DMS153 (cell line): ENCODE results near the gene TACC2.
A peak's percentile ranks its signal among the peaks of the same experiment; 100 is the strongest.
"Not testable (repeated sequence)": the region's sequence is repeated elsewhere in the genome, so short reads cannot be mapped to it uniquely, and the experiment has no call there.

ENCODE experiments used
- DNase-seq: peaks from one replicate; lab custom pipeline; 2025; lab: John Stamatoyannopoulos, UW

TACC2 gene

DNA sequence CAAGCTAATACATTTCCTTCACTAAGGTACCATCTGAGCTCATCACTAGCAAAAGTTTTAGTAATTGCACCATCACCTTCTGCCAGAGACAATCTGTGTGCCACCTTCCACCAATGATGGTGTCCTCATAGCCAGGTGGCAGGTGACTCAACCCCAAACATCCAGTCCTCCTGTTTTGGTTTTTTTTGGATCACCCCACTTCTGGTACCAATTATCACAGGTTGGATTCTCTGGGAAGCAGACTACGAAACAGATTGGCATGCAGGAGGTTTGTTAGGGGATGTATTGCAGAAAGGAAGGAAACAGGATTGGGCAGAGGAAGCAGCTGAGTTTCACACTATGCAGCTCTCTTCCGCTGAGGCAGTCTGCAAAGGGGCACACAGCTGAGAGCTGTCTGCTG, 4.5 kb upstream of the TACC2 start:
- no peak for DNase-seq

DNA sequence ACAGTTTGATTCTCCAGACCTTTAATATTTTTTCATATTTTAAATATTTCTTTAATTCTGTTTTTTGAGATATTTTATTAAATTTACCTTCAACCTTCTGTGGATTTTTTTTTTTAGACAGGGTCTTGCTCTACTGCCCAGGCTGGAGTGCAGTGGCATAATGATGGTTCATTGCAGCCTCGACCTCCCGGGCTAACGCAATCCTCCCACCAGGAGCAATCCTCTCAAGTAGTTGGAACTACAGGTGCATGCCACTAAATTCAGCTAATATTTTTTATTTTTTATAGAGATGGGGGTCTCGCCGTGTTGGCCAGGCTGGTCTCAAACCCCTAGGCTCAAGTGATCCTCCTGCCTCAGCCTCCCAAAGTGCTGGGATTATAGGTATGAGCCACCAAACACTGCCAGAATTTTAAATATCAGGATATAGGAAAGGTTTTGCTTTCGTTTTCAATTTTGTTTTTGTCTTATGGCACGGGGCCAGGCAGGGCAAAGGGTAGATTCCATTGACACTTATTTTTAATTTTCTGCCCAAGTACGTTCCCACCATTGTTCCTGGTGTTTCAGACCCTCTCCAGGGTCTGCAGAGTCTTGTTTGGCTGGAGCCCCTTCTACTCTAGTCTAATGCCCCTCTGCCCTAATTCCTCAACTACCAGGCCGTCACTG, 1.2 kb downstream of the TACC2 start:
- DNase-seq = no peak

DNA sequence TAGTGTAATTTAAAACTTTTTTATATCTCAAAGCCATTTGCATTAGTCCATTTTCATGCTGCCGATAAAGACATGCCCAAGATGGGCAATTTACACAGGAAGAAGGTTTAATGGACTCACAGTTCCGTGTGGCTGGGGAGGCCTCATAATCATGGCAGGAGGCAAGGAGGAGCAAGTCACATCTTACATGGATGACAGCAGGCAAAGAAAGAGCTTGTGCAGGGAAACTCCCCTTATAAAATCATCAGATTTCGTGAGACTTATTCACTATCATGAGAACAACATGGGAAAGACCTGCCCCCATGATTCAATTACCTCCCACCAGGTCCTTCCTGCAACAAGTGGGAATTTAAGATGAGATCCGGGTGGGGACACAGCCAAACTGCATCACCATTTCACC, 2.8 kb downstream of the TACC2 start:
- not testable (repeated sequence) for DNase-seq

DNA sequence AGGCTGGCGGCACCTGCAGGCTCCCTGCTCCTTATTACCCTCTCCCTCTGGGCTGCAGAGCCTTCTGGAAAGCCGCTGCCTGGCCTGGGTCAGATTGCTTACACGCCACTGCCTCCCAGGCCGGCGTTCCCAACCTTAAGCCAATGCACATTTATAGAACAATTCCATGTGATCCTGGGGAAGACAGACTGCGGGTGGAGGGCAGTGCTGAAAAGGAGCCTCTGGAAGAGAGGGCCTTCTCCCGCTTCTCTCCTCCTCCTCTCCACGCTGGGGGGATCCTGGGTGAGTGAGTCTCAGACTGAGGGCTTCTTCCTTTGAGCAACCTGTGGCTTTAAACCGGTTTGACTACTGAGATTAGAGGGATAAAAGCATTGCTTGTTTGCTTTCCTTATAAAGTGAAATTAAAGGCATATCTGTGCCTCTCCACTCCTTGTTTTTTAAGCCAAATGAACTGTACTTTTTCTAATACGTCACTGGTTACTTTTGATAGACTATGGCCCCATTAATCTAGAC, 5.5 kb downstream of the TACC2 start:
- peak; percentile 41 for DNase-seq

DNA sequence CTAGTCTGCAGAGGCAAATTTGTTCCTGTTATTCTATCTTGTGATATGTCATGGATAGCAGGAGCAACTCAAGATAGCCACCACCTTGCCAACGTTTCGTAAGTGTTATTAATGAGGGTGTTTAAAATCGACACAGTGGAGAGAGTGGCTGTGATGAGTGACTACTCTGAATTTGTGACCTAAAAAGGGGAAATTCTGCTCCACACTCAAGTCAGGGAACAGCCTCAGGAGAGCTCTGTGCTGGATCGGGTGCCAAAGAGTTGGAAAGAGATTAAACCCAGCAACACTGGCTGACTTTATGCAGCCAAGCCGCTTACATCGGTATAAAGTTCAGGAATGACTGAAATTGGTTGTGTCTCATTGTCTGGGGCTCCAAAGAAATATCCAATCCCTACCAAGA, 9.5 kb downstream of the TACC2 start:
- DNase-seq = no peak

DNA sequence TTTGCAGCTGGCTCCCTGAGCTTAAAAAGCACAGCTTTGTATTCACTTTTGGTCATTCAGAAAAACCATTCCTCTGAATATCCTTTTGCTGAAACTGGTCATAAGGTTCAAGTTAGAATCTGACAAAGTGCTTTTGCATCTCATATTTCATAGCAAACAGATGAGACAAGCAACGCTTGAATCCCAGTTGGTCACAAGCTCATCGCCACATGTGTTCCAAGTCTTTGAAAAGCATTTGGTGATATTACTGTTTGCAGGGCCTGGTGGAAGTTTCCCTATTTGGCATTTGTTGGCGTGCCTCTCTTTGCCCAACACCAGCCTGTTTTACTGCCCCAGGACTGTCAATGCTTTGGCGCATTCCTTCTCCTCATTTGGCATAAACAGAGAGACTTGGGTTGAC, 10.3 kb downstream of the TACC2 start:
- DNase-seq = no peak

DNA sequence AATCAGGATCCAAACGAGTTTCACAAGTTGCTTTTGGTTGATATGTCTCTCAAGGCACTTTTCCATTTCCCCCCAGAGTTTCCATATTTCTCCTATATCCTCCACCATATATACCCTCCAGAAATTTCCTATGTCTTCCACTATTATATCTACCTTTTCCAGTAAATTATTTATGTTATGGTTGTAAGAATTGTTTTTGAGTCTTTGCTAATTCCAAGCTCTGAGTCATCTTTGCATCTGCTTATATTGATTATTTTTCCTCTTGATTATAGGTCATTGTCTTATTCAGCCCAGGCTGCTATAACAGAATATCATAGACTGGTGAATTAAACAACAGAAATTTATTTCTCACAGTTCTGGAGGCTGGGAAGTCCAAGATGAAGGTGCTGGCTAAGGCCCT, 12.7 kb downstream of the TACC2 start:
- DNase-seq = no peak

DNA sequence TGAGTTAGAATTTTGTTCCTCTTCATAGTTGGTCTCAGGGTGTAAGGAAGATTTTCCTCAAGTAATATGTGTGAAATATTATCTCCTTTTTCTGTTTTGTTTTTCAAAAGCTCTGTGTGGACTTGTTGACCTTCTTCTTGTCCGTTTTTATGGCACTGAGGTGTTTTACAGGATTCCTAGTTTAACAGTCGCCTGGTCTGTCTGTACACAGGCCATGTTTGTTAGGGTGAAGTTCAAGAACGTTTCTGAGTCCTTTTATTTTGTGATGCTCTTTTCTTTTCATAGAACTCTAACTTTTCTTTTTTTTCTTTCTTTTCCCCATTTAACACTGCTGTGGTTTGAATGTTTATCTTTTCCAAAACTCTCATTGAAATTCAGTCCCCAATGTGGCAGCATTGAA, 18.5 kb downstream of the TACC2 start:
- no peak for DNase-seq

DNA sequence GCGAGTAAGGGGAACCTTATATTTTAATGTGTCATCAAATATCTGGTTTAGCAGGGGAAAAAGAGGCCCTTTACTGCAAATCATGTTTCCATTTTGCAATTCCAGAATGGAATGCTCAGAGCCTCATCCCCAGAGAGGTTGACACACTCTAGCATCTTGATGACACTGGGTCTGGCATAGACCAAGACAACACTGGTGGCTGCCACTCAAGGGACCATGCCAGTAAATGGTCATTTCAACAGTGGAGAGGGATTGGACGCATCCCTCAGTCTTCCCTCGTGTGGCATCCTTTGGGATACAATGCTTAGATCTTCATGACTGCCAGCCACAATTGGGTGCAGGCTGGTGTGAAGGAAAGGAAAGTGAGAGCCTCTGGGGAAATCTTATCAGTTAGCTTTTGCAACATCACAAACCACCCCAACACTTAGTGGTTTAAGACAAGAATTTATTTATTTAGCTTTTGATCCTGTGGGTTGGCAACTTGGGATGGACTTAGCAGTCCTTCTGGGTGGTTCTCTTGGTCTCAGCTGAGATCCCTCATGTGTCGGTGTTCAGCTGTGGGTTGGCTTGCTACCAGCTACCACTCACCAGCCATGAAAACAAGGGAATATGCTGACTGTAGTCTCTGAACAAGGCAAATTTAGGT, 21.6 kb downstream of the TACC2 start:
- DNase-seq = no peak

DNA sequence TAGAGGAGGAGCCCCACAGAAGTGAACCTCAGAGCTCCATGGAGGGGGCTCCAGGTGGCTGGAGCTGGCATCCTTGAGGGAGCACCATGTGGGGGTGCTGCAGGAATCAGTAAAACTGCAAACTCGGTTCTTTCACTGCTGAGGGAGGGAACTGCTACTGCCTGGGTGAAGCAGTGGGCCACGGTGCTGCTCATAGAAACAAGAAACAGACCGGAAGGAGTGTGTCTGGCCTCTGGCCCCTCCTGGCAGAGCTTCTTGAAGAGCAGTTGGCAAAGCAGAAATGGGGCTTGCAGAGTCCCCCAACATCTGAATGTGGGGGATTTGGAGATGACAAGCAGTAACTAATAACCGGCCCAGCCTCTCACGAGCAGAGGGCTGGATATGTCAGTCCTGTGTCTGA, 23.8 kb downstream of the TACC2 start:
- DNase-seq = no peak

DNA sequence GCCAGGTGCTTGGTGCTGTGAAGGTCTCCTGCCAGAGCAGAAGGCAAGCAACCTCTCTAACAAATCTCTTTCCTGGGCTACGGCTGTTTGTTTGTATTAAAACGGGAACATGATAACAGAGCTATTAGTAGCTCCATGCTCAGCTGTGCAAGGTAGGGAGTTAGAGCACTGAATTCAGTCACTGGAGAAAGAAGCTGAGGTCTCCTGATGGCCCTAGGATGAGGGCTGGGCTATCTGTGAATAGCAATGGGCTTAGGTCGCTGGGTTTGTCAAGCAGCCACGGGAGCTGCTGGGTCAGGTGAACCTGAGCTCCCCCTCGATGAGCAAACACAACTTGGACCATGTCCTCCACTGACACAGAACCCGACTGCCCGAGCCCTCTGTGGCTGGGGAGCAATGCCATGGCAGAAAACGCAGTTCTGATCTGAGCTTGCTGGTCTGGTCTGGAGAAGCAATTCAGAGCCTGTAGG, 24.4 kb downstream of the TACC2 start:
- no peak for DNase-seq

DNA sequence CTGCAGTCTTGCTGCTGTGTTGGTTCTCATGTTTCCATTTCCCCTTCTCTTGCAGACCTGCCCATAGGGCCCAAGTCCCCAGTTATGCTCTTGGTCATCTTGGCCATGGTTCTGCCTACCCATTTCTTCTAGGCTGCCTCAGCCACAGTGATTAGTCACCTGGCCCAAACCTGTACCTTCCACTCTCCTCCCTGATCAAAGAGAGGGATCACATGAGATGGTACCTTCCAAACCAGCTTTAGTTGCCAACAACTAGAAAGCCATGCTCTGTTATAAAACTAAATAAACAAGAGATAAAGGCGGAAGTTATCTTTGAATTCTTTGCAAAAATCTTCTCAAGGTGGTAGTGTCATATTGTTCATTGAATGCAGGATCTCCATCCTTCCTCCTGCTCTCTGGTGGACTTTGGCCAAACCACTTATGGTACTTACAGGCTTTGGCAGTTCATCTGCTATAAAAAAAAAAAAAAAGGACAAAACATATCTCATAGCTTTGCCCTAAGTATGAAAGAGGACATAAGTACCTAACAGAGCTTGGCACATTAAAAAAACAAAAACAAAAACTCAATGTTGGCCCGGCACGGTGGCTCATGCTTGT, 25.8 kb downstream of the TACC2 start:
- no peak for DNase-seq

DNA sequence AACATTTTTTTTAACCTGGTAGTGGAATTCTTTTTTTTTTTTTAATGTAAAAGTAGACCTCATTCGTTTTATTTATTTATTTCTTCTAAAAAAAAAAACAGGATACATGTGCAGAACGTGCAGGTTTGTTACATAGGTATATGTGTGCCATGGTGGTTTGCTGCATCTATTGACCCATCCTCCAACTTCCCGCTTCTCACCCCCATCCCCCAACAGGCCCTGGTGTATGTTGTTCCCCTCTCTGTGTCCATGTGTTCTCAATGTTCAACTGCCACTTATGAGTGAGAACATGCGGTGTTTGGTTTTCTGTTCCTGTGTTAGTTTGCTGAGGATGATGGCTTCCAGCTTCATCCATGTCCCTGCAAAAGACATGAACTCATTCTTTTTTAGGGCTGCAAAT, 29.0 kb downstream of the TACC2 start:
- DNase-seq = not testable (repeated sequence)

DNA sequence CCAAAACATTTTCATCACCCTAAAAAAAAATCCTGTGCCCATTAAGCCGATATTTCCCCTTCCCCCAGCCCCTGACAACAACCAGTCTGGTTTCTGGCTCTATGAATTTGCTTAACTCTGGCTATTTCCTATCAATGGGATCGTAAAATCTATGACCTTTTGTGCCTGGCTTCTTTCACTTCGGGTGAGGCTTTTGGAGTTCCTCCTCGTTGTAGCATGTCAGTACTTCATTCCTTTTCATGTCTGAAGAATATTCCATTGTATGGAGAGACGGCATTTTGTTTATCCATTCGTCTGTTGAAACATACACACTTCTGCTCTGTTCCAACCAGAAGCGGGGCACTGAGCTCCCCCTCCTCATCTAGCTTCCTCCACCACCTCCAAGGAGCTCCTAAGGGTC, 29.5 kb downstream of the TACC2 start:
- DNase-seq = no peak

DNA sequence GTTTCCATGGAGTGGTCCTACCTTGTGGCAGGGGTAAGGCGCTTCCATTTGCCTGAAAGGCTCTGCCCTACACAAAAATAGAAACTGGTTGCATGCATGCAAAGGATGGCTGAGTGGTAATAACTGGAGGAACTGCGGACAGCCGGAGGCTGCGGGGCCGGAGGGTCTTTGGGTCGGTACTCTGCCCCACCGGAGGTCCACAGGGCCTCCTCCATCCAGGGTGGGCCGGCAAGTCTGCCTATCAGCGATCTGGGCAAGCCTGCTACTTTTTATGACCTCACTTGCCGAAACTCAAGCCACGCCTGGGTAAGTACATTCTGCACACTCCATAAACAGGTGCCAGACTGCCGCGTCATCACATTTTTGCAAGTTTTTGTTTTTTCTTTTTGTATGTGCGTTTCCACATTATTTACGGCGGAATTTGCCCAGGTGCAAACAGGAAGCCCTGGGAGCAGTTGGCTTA, 30.0 kb downstream of the TACC2 start:
- peak; percentile 35 for DNase-seq

DNA sequence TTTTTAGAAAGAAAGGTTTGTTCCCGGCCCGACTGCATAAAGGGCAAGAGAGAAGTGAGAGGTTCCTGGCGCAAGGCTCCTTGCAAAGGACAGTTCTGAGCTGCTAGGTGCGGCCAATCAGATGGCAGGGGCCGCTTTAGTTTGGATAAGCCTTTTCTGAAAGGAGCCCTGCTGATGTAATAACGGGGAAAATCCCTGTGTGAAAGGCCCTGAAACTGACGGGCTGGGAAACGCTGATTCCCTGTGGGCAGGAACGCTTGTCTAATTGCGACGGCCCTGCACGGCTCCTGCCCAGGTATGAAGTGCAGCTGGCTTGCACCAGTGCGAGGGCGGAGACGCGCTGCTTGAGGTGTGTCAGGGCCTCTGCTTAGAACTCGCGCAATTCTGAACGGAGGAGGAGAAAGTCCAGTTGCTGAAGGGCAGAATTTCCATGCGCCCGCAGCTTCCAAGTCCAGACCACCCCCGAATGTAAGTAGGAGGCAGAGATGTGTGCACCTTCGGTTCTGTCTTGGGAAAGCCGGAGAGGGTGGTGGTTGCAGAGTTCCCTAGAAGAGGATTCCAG, 30.5 kb downstream of the TACC2 start:
- peak; percentile 58 for DNase-seq

DNA sequence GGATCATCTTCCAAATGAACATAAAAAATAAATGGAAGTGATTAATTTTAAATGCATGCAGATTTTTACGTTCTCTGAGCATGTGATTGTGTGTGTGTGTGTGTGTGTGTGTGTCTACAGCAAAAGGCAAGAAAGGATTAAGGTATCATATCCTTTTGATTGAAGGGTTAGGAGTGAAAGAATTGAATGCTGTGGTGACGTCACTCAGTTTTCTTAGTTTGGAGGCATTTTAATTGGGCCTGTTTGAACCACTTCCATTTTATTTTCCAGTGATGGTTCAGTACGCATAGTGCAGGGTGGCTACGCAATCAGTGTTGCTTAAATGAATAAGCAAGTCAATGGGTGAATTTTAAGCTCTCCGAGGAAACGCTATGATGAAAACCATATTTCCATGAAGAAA, 31.3 kb downstream of the TACC2 start:
- no peak for DNase-seq

DNA sequence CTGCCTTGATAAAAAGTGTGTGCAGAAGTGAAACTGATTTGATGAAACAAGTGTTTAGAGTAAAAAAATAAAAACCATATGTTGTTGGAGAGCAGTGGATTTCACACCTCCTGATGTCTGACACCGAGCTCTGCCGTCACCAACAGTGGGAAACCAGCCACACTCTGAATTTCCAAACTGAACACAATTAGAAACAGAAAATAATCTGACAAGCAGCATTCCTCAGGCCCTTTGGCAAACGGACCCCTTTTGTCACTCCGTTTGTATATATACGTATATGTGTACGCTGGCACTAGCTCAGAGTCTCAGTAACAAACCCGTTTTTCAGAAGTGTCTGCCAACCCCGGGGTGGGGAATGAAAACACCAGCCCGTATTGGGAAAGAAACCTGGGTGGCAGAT, 32.4 kb downstream of the TACC2 start:
- DNase-seq = no peak

DNA sequence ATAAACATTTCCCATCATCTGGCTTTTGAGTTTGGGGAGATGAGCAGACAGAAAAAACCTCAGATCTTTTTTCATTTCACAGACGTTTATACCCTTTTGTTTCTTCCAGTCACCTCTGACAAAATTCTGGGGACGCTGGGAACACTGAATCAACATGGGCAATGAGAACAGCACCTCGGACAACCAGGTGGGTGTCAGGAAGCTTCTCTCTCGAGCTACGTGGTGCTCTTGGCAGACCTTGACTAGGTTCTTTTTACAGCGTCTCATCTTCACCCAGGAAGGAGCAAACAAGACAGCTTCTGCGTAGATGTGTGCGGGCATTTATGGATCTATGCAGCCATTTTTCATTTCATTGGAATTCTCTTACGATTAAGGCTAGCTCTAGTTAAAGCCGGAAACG, 32.9 kb downstream of the TACC2 start:
- DNase-seq = no peak

DNA sequence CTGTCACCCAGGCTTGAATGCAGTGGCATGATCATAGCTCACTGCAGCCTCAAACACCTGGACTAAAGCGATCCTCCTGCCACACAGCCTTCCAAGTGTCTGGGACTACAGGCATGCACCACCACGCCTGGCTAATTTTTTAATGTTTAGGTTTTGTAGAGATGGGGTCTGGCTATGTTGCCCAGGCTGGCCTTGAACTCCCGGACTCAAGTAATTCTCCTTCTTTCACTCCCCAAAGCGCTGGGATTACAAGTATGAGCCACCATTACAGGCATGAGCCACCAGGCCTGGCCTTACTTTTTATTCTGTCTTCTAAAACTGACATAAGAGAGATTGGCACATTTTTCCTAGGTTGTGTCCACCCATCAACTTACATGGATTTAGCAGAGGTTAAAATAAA, 33.3 kb downstream of the TACC2 start:
- DNase-seq = no peak

DNA sequence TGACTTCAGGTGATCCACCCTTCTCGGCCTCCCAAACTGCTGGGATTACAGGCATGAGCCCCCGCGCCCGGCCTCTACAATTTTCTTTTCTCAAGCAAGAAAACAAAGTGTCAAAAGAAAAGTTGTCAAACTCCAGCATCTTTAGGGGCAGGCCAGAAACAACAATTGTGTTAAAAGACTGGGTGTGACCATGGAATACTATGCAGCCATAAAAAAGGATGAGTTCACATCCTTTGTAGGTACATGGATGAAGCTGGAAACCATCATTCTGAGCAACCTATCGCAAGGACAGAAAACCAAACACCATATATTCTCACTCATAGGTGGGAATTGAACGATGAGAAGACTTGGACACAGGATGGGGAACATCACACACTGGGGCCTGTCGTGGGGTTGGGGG, 34.3 kb downstream of the TACC2 start:
- not testable (repeated sequence) for DNase-seq

DNA sequence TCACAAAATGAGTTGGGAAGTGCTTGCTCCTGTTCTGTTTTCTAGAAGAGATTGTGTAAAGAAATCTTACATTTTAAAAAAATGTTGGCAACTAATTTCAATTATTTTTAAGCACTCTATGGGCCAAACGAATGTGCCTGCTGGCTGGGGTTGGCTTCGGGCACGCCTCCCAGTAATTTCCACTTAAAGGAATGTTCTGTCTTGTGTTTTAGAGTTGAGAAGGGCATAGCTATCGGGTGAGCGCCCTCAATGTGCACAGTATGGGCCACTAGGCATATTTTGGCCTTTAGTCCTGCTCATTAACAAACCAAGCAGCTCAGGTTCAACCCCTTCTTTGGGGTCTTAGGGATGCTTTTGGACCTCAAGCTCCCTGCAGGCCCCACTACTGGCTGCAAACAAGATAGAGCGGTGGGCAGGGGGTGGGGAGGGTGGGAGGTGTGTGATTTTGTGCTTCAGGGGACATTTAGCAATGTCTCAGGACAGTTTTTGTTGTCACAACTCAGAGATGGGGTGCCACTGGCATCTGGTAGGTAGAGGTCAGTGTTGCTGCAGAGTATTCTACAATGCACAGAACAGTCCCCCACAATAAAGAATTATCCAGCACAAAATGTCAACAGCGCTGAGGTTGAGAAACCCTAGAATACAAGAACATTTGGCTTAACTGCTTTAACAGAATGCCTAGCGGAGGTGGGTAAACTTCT, 40.7 kb downstream of the TACC2 start:
- no peak for DNase-seq
